DOHH2 (cell line): ENCODE results near the gene ZBTB40.

Experiments used
- H3F3A ChIP-seq: fragments of 200-600 bp; sonication (generic), shearing (Covaris generic); 2 replicates; pipeline ENCODE4 v1.6.0; 2016; ENCODE audit warnings: antibody characterized with exemption, mild to moderate bottlenecking; ENCODE audit not compliant: control insufficient read depth, insufficient read depth
- H3K27ac ChIP-seq: fragments of 200-600 bp; sonication (generic); 2 replicates; pipeline ENCODE4 v1.5.1; 2014; ENCODE audit warnings: low read depth, mild to moderate bottlenecking, low read length, moderate library complexity
- H3K27me3 ChIP-seq: fragments of 200-600 bp; sonication (generic); 2 replicates; pipeline ENCODE4 v1.6.1; 2014; ENCODE audit warnings: mild to moderate bottlenecking, low read length, mixed read lengths; ENCODE audit not compliant: control insufficient read depth
- H3K36me3 ChIP-seq: fragments of 200-600 bp; sonication (generic); 2 replicates; pipeline ENCODE4 v1.6.1; 2014; ENCODE audit warnings: mild to moderate bottlenecking, low read length, moderate library complexity, mixed read lengths; ENCODE audit not compliant: control insufficient read depth
- H3K4me1 ChIP-seq: fragments of 200-600 bp; sonication (generic); 2 replicates; pipeline ENCODE4 v1.6.1; 2014; ENCODE audit warnings: mild to moderate bottlenecking, low read length, mixed read lengths; ENCODE audit not compliant: control insufficient read depth
- H3K4me2 ChIP-seq: fragments of 200-600 bp; sonication (generic); 2 replicates; pipeline ENCODE4 v1.6.0; 2014; ENCODE audit warnings: mild to moderate bottlenecking, low read length, moderate library complexity
- H3K4me3 ChIP-seq: fragments of 200-600 bp; sonication (generic); 2 replicates; pipeline ENCODE4 v1.5.1; 2014; ENCODE audit warnings: mild to moderate bottlenecking, low read length, mixed read lengths
- H3K79me2 ChIP-seq: fragments of 200-600 bp; sonication (generic); 2 replicates; pipeline ENCODE4 v1.6.1; 2014; ENCODE audit warnings: mild to moderate bottlenecking, low read length, mixed read lengths; ENCODE audit not compliant: control insufficient read depth
- H3K9me2 ChIP-seq: fragments of 200-600 bp; sonication (generic); replicated peaks from 2 replicates; pipeline ENCODE4 v1.6.1; 2014; ENCODE audit warnings: mild to moderate bottlenecking, low read length, mixed read lengths; ENCODE audit not compliant: control insufficient read depth
- H3K9me3 ChIP-seq: fragments of 200-600 bp; sonication (generic); 2 replicates; pipeline ENCODE4 v1.6.1; 2014; ENCODE audit warnings: antibody characterized with exemption, low read length, mixed read lengths; ENCODE audit not compliant: control insufficient read depth, insufficient read depth
- H4K20me1 ChIP-seq: fragments of 200-600 bp; sonication (generic); 2 replicates; pipeline ENCODE4 v1.6.0; 2014; ENCODE audit warnings: low read depth, mild to moderate bottlenecking, antibody characterized with exemption, low read length, moderate library complexity; ENCODE audit not compliant: control insufficient read depth, insufficient read depth
- EZH2phosphoT487 ChIP-seq: fragments of 200-600 bp; sonication (generic); IDR thresholded peaks from 2 replicates; pipeline ENCODE4 v1.6.1; 2017; ENCODE audit warnings: borderline replicate concordance, mild to moderate bottlenecking, antibody characterized with exemption, low read length, moderate library complexity, mixed read lengths
- TF ChIP-seq, protein P1 (sequence below): fragments of 200-600 bp; sonication (generic); IDR thresholded peaks from one replicate; pipeline ENCODE4 v1.5.1; 2014; ENCODE audit warnings: antibody characterized with exemption, mild to moderate bottlenecking, low read depth, low read length; ENCODE audit not compliant: poor library complexity, severe bottlenecking

The ZBTB40 gene

DNA sequence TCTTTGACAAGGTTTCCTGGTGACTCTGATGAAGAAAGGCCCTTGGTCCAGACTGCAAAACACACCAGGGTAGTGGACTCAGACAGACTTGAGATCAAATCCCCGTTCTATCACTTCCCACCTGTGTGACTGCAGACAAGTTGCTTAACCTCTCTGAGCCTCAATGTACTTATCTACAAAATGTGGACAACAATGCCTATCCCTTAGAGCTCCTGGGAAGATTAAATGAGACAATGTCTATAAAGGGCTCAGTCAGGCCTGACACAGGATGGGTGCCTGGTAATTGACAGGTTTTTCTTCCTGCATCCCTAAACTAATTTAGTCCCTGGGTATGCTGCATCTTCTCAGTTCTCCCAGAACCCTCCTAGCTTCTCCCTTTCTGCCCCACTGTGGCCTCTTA lies 37.9 kb upstream of the ZBTB40 start:
- no peaks in the 10 kb centered on the region for H3K4me1 ChIP-seq
- TF ChIP-seq EZH2phosphoT487, result no peak
- TF ChIP-seq, protein P1, sequence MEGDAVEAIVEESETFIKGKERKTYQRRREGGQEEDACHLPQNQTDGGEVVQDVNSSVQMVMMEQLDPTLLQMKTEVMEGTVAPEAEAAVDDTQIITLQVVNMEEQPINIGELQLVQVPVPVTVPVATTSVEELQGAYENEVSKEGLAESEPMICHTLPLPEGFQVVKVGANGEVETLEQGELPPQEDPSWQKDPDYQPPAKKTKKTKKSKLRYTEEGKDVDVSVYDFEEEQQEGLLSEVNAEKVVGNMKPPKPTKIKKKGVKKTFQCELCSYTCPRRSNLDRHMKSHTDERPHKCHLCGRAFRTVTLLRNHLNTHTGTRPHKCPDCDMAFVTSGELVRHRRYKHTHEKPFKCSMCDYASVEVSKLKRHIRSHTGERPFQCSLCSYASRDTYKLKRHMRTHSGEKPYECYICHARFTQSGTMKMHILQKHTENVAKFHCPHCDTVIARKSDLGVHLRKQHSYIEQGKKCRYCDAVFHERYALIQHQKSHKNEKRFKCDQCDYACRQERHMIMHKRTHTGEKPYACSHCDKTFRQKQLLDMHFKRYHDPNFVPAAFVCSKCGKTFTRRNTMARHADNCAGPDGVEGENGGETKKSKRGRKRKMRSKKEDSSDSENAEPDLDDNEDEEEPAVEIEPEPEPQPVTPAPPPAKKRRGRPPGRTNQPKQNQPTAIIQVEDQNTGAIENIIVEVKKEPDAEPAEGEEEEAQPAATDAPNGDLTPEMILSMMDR, result no peak
- H3K79me2 ChIP-seq, result no peaks in the 10 kb centered on the region
- H3K9me3 ChIP-seq, result no peaks in the 10 kb centered on the region
- H3K27ac ChIP-seq, result no peak overlapping the region
- no peak overlapping the region for H3K4me2 ChIP-seq
- no peak overlapping the region for H3K4me3 ChIP-seq
- H4K20me1 ChIP-seq, result no peaks in the 10 kb centered on the region
- H3F3A ChIP-seq, result no peaks in the 10 kb centered on the region
- no peaks in the 10 kb centered on the region for H3K36me3 ChIP-seq
- no peaks in the 10 kb centered on the region for H3K9me2 ChIP-seq
- peaks cover under 1% of the 10 kb centered on the region; the same call in 1 of the 2 replicates for H3K27me3 ChIP-seq

DNA sequence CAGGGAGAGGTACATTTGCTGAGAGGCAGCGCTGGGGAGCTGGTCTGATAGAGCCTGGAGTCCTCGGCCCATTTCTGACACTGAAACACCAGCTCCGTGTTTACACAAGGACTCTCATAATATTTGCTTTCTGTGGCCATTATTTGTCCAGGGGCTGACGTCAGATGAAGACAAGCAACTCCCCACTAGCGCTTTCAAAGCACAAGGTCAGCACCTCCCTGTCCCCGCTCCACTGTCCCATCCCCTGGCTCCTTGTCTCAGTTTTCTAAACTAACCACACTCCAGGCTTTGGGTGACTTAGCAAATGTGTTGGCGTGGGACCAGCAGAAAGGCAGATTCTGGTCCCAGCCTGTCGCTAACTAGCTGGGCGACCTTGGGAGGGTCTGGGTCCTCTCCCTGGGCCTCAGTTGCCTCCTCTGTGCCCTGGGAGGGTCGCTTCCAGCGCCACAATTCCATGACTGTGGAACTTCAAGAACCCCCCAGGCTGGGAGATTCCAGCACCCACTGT lies 37.4 kb upstream of the ZBTB40 start:
- H3K9me3 ChIP-seq, result no peaks in the 10 kb centered on the region
- no peaks in the 10 kb centered on the region for H3K36me3 ChIP-seq
- H3K4me2 ChIP-seq, result no peak overlapping the region
- no peak overlapping the region for H3K27ac ChIP-seq
- H3K9me2 ChIP-seq, result no peaks in the 10 kb centered on the region
- peaks cover 3% of the 10 kb centered on the region; the same call in 1 of the 2 replicates for H3K27me3 ChIP-seq
- no peaks in the 10 kb centered on the region for H3K79me2 ChIP-seq
- no peak overlapping the region for H3K4me3 ChIP-seq
- H3F3A ChIP-seq, result no peaks in the 10 kb centered on the region
- H4K20me1 ChIP-seq, result no peaks in the 10 kb centered on the region
- TF ChIP-seq, protein P1, result no peak
- no peak for TF ChIP-seq EZH2phosphoT487
- H3K4me1 ChIP-seq, result no peaks in the 10 kb centered on the region

DNA sequence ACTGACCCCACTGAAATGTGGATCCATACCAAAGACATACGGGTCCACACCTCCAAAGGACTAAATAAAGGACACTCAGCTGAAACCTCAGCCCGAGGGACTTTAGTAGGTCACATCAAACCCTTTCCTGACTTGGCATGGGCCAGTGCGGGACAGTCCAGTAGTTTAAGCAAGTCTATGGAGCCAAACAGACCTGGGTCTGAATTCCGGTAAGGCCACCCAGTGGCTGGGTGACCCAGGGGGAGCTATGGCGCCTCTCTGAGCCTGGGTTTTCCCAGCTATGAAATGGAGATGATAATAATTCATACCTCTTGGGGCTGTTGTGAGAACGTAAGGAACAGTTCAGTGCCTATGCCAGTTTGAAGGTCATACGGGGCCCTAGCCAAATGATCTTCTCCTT lies 36.2 kb upstream of the ZBTB40 start:
- no peak for TF ChIP-seq EZH2phosphoT487
- TF ChIP-seq, protein P1, result no peak
- H3F3A ChIP-seq, result no peaks in the 10 kb centered on the region
- no peaks in the 10 kb centered on the region for H4K20me1 ChIP-seq
- H3K4me3 ChIP-seq, result no peak overlapping the region
- no peaks in the 10 kb centered on the region for H3K9me2 ChIP-seq
- H3K4me1 ChIP-seq, result no peaks in the 10 kb centered on the region
- no peak overlapping the region for H3K27ac ChIP-seq
- H3K79me2 ChIP-seq, result no peaks in the 10 kb centered on the region
- no peaks in the 10 kb centered on the region for H3K36me3 ChIP-seq
- peaks cover 3% of the 10 kb centered on the region; the same call in 1 of the 2 replicates for H3K27me3 ChIP-seq
- no peaks in the 10 kb centered on the region for H3K9me3 ChIP-seq
- H3K4me2 ChIP-seq, result no peak overlapping the region
